GM12865 (cell line): ENCODE results near the gene KCTD7.
"Not testable (repeated sequence)": the region's sequence is repeated elsewhere in the genome, so short reads cannot be mapped to it uniquely, and the experiment has no call there.

Experiments used
- DNase-seq: peaks from one replicate; pipeline ENCODE4 v3.0.0; 2010; ENCODE audit warnings: low read depth
- H3K4me3 ChIP-seq: 2 replicates; pipeline ENCODE4 v1.5.1; 2011; ENCODE audit warnings: mild to moderate bottlenecking, low read depth, low read length, control low read depth
- TF ChIP-seq, protein P1 (sequence below): IDR thresholded peaks from 2 replicates; pipeline ENCODE4 v1.5.1; 2011; ENCODE audit warnings: low read length, control low read depth, low read depth, inconsistent platforms; ENCODE audit not compliant: insufficient read depth; ENCODE audit errors: missing control alignments

The KCTD7 gene

DNA sequence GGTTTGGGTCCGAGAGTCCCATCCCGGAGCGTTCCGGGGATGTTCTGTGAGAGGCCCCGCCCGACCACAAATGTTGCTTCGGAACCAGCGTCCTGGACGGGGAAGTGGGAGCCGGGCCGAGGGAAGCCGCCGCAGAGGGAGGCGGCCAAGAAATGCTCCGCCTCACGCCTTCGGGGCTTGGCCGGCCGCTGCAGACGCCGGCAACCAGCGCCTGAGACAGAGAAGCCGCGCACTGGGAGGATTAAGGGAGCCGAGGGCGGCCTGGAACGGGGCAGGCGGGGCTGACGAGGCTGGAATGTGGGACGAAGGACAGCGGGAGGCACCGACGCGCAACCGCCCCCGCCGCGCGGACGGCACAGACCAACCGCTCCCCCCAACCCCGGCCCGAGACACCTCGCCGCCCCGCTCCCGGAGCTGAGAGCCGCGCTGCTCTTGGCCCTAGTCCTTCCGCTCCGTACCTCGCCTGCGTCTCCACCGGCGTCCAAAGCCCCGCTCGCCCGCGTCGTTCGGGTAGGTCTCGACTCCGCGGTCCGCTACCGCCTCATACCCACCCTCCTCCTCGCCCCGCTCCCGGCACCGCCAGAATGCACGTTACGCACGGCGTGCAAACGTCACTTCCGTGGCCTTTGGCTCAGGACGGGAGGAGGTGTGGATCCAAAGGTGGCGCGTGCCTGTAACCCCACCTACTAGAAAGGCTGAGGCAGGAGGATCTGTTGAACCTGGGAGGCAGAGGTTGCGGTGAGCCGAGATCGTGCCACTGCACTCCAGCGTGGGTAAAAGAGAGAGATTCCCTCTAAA lies 36.7 kb upstream of the KCTD7 start:
- DNase-seq = peak; percentile 92
- peak overlapping the region; percentile 94 for H3K4me3 ChIP-seq
- TF ChIP-seq, protein P1, sequence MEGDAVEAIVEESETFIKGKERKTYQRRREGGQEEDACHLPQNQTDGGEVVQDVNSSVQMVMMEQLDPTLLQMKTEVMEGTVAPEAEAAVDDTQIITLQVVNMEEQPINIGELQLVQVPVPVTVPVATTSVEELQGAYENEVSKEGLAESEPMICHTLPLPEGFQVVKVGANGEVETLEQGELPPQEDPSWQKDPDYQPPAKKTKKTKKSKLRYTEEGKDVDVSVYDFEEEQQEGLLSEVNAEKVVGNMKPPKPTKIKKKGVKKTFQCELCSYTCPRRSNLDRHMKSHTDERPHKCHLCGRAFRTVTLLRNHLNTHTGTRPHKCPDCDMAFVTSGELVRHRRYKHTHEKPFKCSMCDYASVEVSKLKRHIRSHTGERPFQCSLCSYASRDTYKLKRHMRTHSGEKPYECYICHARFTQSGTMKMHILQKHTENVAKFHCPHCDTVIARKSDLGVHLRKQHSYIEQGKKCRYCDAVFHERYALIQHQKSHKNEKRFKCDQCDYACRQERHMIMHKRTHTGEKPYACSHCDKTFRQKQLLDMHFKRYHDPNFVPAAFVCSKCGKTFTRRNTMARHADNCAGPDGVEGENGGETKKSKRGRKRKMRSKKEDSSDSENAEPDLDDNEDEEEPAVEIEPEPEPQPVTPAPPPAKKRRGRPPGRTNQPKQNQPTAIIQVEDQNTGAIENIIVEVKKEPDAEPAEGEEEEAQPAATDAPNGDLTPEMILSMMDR = no peak

DNA sequence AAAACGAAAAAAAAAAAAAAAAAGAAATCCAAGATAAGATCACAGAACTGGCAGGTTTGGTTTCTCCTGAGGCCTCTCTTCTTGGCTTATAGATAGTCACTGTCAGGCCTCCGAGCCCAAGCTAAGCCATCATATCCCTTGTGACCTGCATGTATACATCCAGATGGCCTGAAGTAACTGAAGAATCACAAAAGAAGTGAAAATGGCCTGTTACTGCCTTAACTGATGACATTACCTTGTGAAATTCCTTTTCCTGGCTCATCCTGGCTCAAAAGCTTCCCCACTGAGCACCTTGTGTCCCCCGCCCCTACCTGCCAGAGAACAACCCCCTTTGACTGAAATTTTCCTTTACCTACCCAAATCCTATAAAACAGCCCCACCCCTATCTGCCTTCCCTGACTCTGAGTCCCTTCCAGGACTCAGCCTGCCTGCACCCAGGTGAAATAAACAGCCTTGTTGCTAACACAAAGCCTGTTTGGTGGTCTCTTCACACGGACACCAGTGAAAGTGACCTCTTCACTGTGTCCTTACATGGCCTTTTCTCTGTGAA lies 36.0 kb upstream of the KCTD7 start:
- peak overlapping the region; percentile 94 for H3K4me3 ChIP-seq
- DNase-seq = not testable (repeated sequence)

DNA sequence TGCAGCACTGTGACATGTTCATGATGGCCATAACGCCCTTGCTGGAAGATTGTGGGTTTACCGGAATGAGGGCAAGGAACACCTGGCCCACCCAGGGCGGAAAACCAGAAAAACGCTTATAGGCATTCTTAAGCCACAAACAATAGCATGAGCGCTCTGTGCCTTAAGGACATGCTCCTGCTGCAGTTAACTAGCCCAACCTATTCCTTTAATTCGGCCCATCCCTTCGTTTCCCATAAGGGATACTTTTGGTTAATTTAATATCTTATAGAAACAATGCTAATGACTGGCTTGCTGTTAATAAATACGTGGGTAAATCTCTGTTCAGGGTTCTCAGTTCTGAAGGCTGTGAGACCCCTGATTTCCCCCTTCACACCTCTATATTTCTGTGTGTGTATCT lies 34.6 kb upstream of the KCTD7 start:
- DNase-seq, H3K4me3 ChIP-seq: not testable (repeated sequence)

DNA sequence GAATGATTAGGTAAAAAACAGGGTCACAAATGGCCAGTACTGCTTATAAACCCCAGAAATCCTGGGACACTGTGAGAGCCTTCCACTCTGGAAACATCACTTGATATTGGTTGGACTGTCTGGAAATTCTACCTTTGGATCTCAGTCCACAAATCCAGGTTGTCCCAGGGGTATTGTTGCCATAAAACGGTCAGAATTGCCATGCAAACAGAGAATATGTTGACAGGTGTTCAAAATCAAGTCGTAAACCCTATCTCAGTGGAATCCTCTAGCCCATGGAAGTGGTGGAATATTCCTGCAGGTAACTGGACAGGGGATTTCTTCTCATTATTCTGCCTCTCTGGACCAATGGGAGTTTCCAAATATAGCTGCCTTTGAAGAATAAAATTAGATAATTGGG lies 31.2 kb upstream of the KCTD7 start:
- TF ChIP-seq, protein P1 = no peak
- H3K4me3 ChIP-seq = no peak overlapping the region
- no peak for DNase-seq

DNA sequence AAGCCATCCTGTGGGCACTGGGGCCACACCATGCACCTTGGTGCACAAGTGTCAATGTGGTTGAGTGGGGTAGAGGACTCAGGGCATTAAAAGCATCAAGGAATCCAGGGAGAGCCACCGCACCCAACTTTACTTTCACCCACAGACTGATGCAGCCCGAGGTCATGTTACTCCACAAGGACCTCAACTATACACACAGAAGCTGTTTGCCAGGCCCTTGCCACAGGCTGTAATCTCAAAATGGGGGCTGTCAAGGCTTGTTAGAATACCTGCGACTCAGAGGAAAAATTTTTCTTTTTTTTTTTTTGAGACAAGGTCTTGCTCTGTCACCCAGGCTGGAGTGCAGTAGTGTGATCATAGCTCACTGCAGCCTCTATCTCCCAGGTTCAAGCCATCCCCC lies 26.5 kb upstream of the KCTD7 start:
- DNase-seq = no peak
- H3K4me3 ChIP-seq = no peak overlapping the region
- TF ChIP-seq, protein P1 = no peak

DNA sequence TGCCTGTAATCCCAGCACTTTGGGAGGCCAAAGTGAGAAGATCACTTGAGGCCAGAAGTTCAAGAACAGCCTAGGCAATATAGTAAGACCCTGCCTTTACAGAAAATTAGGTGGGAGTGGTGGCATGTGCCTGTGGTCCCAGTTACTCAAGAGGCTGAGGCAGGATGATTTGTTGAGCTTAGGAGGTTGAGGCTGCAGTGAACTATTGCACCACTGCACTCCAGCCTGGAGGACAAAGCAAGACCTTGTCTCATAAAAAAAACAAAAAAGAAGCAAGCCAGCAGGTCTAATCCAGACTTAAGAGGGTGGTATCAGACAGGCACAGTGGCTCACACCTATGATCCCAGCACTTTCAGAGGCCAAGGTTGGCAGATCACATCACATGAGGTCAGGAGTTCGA lies 24.5 kb upstream of the KCTD7 start:
- no peak overlapping the region for H3K4me3 ChIP-seq
- TF ChIP-seq, protein P1 = no peak
- DNase-seq = no peak

DNA sequence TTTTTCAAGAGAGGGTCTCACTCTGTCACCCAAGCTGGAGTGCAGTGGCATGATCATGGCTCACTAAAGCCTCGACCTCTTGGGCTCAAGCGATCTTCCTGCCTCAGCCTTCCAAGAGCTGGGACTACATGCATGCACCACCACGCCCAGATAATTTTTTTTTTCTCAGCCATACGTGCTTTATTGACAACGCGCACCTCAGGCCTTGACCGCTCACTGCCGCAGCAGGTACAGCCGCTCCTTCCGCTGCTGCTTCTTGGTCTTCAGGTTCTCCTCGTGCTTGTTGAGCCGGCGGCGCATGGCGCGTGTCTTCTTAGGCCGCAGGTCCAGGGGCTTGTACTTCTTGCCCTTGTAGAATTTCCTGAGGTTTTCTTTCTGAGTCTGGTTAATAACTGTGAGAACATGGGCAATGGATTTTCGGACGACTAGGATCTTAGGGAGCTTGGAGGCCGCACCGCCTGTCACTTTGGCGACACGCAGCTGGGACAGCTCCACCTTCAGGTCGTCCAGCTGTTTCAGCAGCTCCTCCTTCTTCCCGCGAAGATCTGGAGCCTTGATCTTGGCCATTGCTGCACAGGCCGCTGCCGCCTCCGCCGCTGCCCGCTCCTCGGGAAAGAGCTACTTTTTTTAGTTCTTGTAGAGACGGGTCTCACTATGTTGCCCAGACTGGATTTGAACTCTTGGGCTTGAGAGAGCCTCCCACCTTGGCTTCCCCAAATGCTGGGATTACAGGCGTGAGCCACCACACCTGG lies 22.0 kb upstream of the KCTD7 start:
- DNase-seq, H3K4me3 ChIP-seq: not testable (repeated sequence)

DNA sequence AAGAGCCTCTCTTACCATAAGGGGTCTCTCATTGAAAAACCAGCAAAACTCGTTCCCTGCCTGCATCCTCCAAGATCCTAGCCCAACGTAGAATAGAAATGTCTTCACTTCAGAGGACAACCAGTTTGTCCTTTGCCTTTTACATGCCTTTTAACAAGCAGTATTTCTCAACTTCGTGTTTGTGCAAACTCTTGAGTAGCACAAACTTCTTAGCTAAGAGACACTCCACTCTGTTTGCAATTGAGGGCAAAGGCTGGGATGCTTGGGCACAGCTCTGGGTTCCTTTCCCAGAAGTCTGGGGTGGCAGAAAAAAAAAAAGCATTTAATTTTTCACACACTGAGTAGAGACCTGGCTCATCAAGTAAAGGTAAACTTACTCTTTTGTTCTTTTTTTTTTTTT lies 19.5 kb upstream of the KCTD7 start:
- H3K4me3 ChIP-seq = no peak overlapping the region
- TF ChIP-seq, protein P1 = no peak
- DNase-seq = no peak

DNA sequence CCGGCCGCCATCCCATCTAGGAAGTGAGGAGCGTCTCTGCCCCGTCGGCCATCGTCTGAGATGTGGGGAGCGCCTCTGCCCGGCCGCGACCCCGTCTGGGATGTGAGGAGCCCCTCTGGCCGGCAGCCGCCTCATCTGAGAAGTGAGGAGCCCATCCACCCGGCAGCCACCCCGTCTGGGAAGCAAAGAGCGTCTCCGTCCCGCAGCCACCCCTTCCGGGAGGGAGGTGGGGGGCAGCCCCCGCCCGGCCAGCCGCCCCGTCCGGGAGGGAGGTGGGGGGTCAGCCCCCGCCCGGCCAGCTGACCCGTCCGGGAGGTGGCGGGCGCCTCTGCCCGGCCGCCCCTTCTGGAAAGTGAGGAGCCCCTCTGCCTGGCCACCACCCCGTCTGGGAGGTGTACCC lies 14.1 kb upstream of the KCTD7 start:
- not testable (repeated sequence) for DNase-seq, H3K4me3 ChIP-seq
